Duodenal mucosa (tissue), 2 donors: ENCODE measurements around the gene RNF180.

Experiments used
- H3K27ac ChIP-seq: one replicate; pipeline ENCODE4 v1.7.0; 2013; ENCODE audit warnings: low read depth, low read length
- H3K27me3 ChIP-seq, 2 donors: one replicate each; pipeline ENCODE4 v1.7.0; 2013; ENCODE audit warnings: low read length in 2 of 2, control low read depth in 1 of 2; ENCODE audit not compliant: insufficient read depth in 2 of 2, control insufficient read depth in 1 of 2
- H3K36me3 ChIP-seq, 2 donors: one replicate each; pipeline ENCODE4 v1.7.0; 2013; ENCODE audit warnings: low read length in 2 of 2, control low read depth in 1 of 2; ENCODE audit not compliant: insufficient read depth in 2 of 2, control insufficient read depth in 1 of 2
- H3K4me1 ChIP-seq, 2 donors: one replicate each; pipeline ENCODE4 v1.7.0; 2013; ENCODE audit warnings: low read length in 2 of 2, control low read depth in 1 of 2; ENCODE audit not compliant: insufficient read depth in 2 of 2, control insufficient read depth in 1 of 2
- H3K4me3 ChIP-seq, 2 donors: one replicate each; pipeline ENCODE4 v1.7.0; 2013; ENCODE audit warnings: low read length in 2 of 2, low read depth in 1 of 2
- H3K9ac ChIP-seq, 2 donors: one replicate each; pipeline ENCODE4 v1.7.0; 2013; ENCODE audit warnings: low read length in 2 of 2, low read depth in 1 of 2
- H3K9me3 ChIP-seq, 2 donors: one replicate each; pipeline ENCODE4 v1.7.0; 2013; ENCODE audit warnings: low read length in 2 of 2, control low read depth in 1 of 2; ENCODE audit not compliant: control insufficient read depth in 1 of 2

Gene RNF180

GRCh38 chr5:64149857-64150521 lies 15.7 kb upstream of the RNF180 start:
- Histone ChIP-seq H3K4me1 (no peaks in the 10 kb centered on the region), H3K9me3 (peaks cover 0 to 6% of the 10 kb centered on the region in 2 donors), H3K4me3 (no peak overlapping the region), H3K9ac (no peak overlapping the region), H3K27ac (no peak overlapping the region), H3K27me3 (no peaks in the 10 kb centered on the region), H3K36me3 (no peaks in the 10 kb centered on the region)

GRCh38 chr5:64156261-64156660 lies 9.4 kb upstream of the RNF180 start:
- Histone ChIP-seq H3K4me1 (no peaks in the 10 kb centered on the region), H3K27ac (no peak overlapping the region), H3K9me3 (peaks cover 0 to 6% of the 10 kb centered on the region in 2 donors), H3K27me3 (no peaks in the 10 kb centered on the region), H3K36me3 (no peaks in the 10 kb centered on the region), H3K9ac (no peak overlapping the region), H3K4me3 (no peak overlapping the region)

GRCh38 chr5:64158827-64159226 lies 6.8 kb upstream of the RNF180 start:
- H3K4me3 ChIP-seq: no peak overlapping the region
- H3K4me1 ChIP-seq: no peaks in the 10 kb centered on the region
- no peak overlapping the region for H3K9ac ChIP-seq
- no peak overlapping the region for H3K27ac ChIP-seq
- H3K36me3 ChIP-seq: no peaks in the 10 kb centered on the region
- H3K9me3 ChIP-seq: peaks cover 0 to 3% of the 10 kb centered on the region in 2 donors
- no peaks in the 10 kb centered on the region for H3K27me3 ChIP-seq

GRCh38 chr5:64160201-64160600 lies 5.4 kb upstream of the RNF180 start:
- Histone ChIP-seq H3K36me3 (no peaks in the 10 kb centered on the region), H3K9me3 (no peaks in the 10 kb centered on the region), H3K27me3 (peaks cover 0 to 9% of the 10 kb centered on the region in 2 donors), H3K27ac (no peak overlapping the region), H3K9ac (no peak overlapping the region), H3K4me3 (no peak overlapping the region), H3K4me1 (peaks cover under 1 to 6% of the 10 kb centered on the region in 2 donors)

GRCh38 chr5:64161420-64161819 lies 4.2 kb upstream of the RNF180 start:
- Histone ChIP-seq H3K9me3 (no peaks in the 10 kb centered on the region), H3K27me3 (peaks cover 0 to 13% of the 10 kb centered on the region in 2 donors), H3K4me3 (no peak overlapping the region), H3K4me1 (peaks cover 3 to 7% of the 10 kb centered on the region in 2 donors), H3K27ac (no peak overlapping the region), H3K36me3 (no peaks in the 10 kb centered on the region), H3K9ac (no peak overlapping the region)

GRCh38 chr5:64163135-64163534 lies 2.5 kb upstream of the RNF180 start:
- peaks cover 3 to 7% of the 10 kb centered on the region in 2 donors for H3K4me1 ChIP-seq
- no peak overlapping the region for H3K9ac ChIP-seq
- no peaks in the 10 kb centered on the region for H3K9me3 ChIP-seq
- no peaks in the 10 kb centered on the region for H3K36me3 ChIP-seq
- peaks cover 0 to 16% of the 10 kb centered on the region in 2 donors for H3K27me3 ChIP-seq
- H3K27ac ChIP-seq: no peak overlapping the region
- H3K4me3 ChIP-seq: no peak overlapping the region

GRCh38 chr5:64163746-64164145 lies 1.9 kb upstream of the RNF180 start:
- H3K36me3 ChIP-seq: no peaks in the 10 kb centered on the region
- no peak overlapping the region for H3K27ac ChIP-seq
- peaks cover 0 to 16% of the 10 kb centered on the region in 2 donors for H3K27me3 ChIP-seq
- H3K9ac ChIP-seq: no peak overlapping the region
- H3K4me3 ChIP-seq: no peak overlapping the region
- H3K9me3 ChIP-seq: no peaks in the 10 kb centered on the region
- H3K4me1 ChIP-seq: peaks cover 3 to 7% of the 10 kb centered on the region in 2 donors

GRCh38 chr5:64164166-64164565 lies 1.5 kb upstream of the RNF180 start:
- Histone ChIP-seq H3K9ac (no peak overlapping the region), H3K36me3 (no peaks in the 10 kb centered on the region), H3K4me1 (peaks cover 3 to 7% of the 10 kb centered on the region in 2 donors), H3K27me3 (peaks cover 0 to 16% of the 10 kb centered on the region in 2 donors), H3K27ac (no peak overlapping the region), H3K4me3 (no peak overlapping the region), H3K9me3 (no peaks in the 10 kb centered on the region)

GRCh38 chr5:64165160-64165499 lies 513 bp upstream of the RNF180 start:
- peaks cover 0 to 16% of the 10 kb centered on the region in 2 donors for H3K27me3 ChIP-seq
- no peaks in the 10 kb centered on the region for H3K36me3 ChIP-seq
- H3K4me1 ChIP-seq: peaks cover 3 to 7% of the 10 kb centered on the region in 2 donors
- peak overlapping the region; percentile 63 to 80 for H3K4me3 ChIP-seq
- no peaks in the 10 kb centered on the region for H3K9me3 ChIP-seq
- no peak overlapping the region for H3K27ac ChIP-seq
- H3K9ac ChIP-seq: peak overlapping the region; percentile 20 to 64

- H3K9me3 ChIP-seq: no peaks in the 10 kb centered on the region
- H3K4me3 ChIP-seq: peak overlapping the region; percentile 63 to 80
- peak overlapping the region; percentile 34 for H3K27ac ChIP-seq
- H3K9ac ChIP-seq: peak overlapping the region; percentile 44 to 64
- H3K36me3 ChIP-seq: no peaks in the 10 kb centered on the region
- peaks cover 0 to 16% of the 10 kb centered on the region in 2 donors for H3K27me3 ChIP-seq
- peaks cover 3 to 7% of the 10 kb centered on the region in 2 donors for H3K4me1 ChIP-seq
Observed at GRCh38 chr5:64166201-64166959, 737 bp downstream of the RNF180 start.
